ENCODE data around the gene LIM2.

- no peak for TF ChIP-seq CTCF (conservative IDR thresholded peaks at IDR 0.05; ENCODE audit: low read length)
- no peak for TF ChIP-seq EZH2phosphoT487 (IDR thresholded peaks at IDR 0.05; ENCODE audit: borderline replicate concordance, low read depth, low read length)
These were observed 33.6 kb downstream of the LIM2 start for GRCh38 chr19:51354103-51354741.
